HG03025 (cell line): ENCODE results near the gene UGCG.
"Not testable (repeated sequence)": the region's sequence is repeated elsewhere in the genome, so short reads cannot be mapped to it uniquely, and the experiment has no call there.

Experiments used
- ATAC-seq: cut with Tn5 transposase; IDR thresholded peaks from one replicate; pipeline ENCODE4 v1.9.1; 2021; ENCODE audit warnings: mild to moderate bottlenecking, moderate library complexity; ENCODE audit not compliant: unreplicated experiment, low FRiP score

UGCG gene

GRCh38 chr9:111945216-111945615, 48.6 kb downstream of the UGCG start:
- no peak for ATAC-seq

- ATAC-seq = not testable (repeated sequence)
These were observed 51.5 kb downstream of the UGCG start for GRCh38 chr9:111948109-111948508.

- ATAC-seq = no peak
These were observed 52.3 kb downstream of the UGCG start for GRCh38 chr9:111948951-111949350.

- no peak for ATAC-seq
These were observed 53.3 kb downstream of the UGCG start for GRCh38 chr9:111949919-111950318.

GRCh38 chr9:111952559-111952958, 55.9 kb downstream of the UGCG start:
- ATAC-seq = no peak

- ATAC-seq = no peak
These were observed 56.8 kb downstream of the UGCG start for GRCh38 chr9:111953444-111953843.

GRCh38 chr9:111955048-111955447, 58.4 kb downstream of the UGCG start:
- no peak for ATAC-seq

GRCh38 chr9:111957856-111958631, 61.4 kb downstream of the UGCG start:
- no peak for ATAC-seq

- ATAC-seq = no peak
These were observed 63.1 kb downstream of the UGCG start for GRCh38 chr9:111959468-111960359.

- not testable (repeated sequence) for ATAC-seq
These were observed 63.9 kb downstream of the UGCG start for GRCh38 chr9:111960485-111960884.

GRCh38 chr9:111961009-111961408, 64.4 kb downstream of the UGCG start:
- ATAC-seq = no peak

GRCh38 chr9:111961575-111961974, 65.0 kb downstream of the UGCG start:
- no peak for ATAC-seq

- no peak for ATAC-seq
These were observed 65.4 kb downstream of the UGCG start for GRCh38 chr9:111962021-111962420.

GRCh38 chr9:111963995-111964394, 67.4 kb downstream of the UGCG start:
- ATAC-seq = no peak

GRCh38 chr9:111965566-111966019, 69.0 kb downstream of the UGCG start:
- no peak for ATAC-seq

GRCh38 chr9:111966124-111966723, 69.6 kb downstream of the UGCG start:
- no peak for ATAC-seq

GRCh38 chr9:111966861-111967291, 70.3 kb downstream of the UGCG start:
- ATAC-seq = no peak

GRCh38 chr9:111967621-111968020, 71.0 kb downstream of the UGCG start:
- ATAC-seq = no peak

- ATAC-seq = no peak
These were observed 72.4 kb downstream of the UGCG start for GRCh38 chr9:111969061-111969460.

- no peak for ATAC-seq
These were observed 73.0 kb downstream of the UGCG start for GRCh38 chr9:111969622-111970021.

GRCh38 chr9:111970827-111971226, 74.2 kb downstream of the UGCG start:
- no peak for ATAC-seq
